ENCODE measurements around the gene RNGTT. TPM values are rescaled to one million over a fixed set of nuclear protein-coding genes. Genes with fewer than 3 reads are reported as not detected.

Gene RNGTT
- total and polyA plus RNA-seq, 10 of the 15 experiments (the other 5 are each of a cell fraction or from before 2014, with no cell fraction given), result 7.7 to 30.4 (median 22.2) TPM

DNA sequence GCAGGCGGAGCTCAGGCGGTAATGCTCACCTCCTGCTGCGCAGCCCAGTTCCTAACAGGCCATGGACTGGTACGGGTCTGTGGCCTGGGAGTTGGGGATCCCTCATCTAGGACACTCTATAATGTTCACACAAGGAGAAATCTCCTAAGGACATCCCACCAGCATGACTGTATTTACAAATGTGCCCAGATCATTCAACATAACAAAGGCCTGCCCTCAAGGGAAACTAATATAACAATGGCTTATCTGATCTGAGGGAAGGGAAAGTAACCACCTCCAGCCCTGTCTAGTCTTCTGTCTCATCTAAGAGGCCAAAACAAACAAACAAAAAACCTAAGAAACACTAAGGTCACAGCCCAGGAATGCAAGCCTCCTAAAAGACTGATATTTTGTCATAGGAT, 232.8 kb downstream of the RNGTT start (continued):
- TF ChIP-seq, protein P1, sequence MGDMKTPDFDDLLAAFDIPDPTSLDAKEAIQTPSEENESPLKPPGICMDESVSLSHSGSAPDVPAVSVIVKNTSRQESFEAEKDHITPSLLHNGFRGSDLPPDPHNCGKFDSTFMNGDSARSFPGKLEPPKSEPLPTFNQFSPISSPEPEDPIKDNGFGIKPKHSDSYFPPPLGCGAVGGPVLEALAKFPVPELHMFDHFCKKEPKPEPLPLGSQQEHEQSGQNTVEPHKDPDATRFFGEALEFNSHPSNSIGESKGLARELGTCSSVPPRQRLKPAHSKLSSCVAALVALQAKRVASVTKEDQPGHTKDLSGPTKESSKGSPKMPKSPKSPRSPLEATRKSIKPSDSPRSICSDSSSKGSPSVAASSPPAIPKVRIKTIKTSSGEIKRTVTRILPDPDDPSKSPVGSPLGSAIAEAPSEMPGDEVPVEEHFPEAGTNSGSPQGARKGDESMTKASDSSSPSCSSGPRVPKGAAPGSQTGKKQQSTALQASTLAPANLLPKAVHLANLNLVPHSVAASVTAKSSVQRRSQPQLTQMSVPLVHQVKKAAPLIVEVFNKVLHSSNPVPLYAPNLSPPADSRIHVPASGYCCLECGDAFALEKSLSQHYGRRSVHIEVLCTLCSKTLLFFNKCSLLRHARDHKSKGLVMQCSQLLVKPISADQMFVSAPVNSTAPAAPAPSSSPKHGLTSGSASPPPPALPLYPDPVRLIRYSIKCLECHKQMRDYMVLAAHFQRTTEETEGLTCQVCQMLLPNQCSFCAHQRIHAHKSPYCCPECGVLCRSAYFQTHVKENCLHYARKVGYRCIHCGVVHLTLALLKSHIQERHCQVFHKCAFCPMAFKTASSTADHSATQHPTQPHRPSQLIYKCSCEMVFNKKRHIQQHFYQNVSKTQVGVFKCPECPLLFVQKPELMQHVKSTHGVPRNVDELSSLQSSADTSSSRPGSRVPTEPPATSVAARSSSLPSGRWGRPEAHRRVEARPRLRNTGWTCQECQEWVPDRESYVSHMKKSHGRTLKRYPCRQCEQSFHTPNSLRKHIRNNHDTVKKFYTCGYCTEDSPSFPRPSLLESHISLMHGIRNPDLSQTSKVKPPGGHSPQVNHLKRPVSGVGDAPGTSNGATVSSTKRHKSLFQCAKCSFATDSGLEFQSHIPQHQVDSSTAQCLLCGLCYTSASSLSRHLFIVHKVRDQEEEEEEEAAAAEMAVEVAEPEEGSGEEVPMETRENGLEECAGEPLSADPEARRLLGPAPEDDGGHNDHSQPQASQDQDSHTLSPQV (IDR thresholded peaks at IDR 0.05), result no peak
- no peak for TF ChIP-seq ZNF384 (IDR thresholded peaks at IDR 0.05; ENCODE audit: borderline replicate concordance, low read depth, low read length)
- TF ChIP-seq NR2F1 (conservative IDR thresholded peaks at IDR 0.05), result no peak
- TF ChIP-seq SIX5 (IDR thresholded peaks at IDR 0.05; ENCODE audit: low read depth, low read length, severe bottlenecking), result no peak
- no peak for TF ChIP-seq EGR1 (IDR thresholded peaks at IDR 0.05; ENCODE audit: borderline replicate concordance in 1 of 2, low read depth in 2 of 2, low read length in 2 of 2)

DNA sequence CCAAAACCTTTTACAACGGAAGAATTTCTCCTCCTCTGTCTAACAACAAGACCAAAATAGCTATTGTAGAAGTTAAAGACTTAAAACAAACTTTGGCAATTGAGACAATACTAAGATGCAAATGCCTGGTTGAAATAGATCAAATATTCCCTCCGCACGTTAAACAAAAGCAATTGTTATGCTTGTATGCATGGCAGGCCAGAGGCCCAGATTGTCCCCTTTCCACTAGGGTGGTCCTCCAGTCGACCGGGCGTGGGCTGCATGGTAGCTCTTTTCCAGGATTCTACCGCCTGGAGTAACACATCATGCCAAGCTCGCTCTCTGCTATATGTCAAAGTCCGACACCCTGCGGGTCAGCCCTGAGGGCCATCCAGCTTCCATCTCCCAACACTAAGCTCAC, 234.7 kb downstream of the RNGTT start:
- Histone ChIP-seq H3K79me2 (ENCODE audit: control insufficient read depth, insufficient read depth, low read length) (no peaks in the 10 kb centered on the region), H3K27me3 (replicated peaks in 1 of 2; ENCODE audit: control insufficient read depth in 2 of 2, insufficient read depth in 2 of 2, low read length in 1 of 2) (no peaks in the 10 kb centered on the region), H2AFZ (ENCODE audit: control insufficient read depth, low read depth, low read length) (no peak overlapping the region), H3K9me3 (replicated peaks; ENCODE audit: control insufficient read depth, insufficient read depth, low read length) (peaks cover 7% of the 10 kb centered on the region), H3K4me1 (ENCODE audit: control insufficient read depth, insufficient read depth, low read length) (no peaks in the 10 kb centered on the region; the same call in 1 of the 2 replicates), H4K20me1 (ENCODE audit: control insufficient read depth, insufficient read depth) (no peaks in the 10 kb centered on the region), H3K4me3 (no peak overlapping the region), H3K27ac (ENCODE audit: control insufficient read depth, insufficient read depth) (no peak overlapping the region), H3K4me2 (ENCODE audit: control insufficient read depth, insufficient read depth) (no peak overlapping the region), H3K36me3 (ENCODE audit: control insufficient read depth in 2 of 2, insufficient read depth in 2 of 2, low read length in 1 of 2) (peaks cover 0 to 1% of the 10 kb centered on the region in 2 experiments; a peak in 2 of 4 replicates), H3K9ac (ENCODE audit: control insufficient read depth, insufficient read depth, low read length) (no peak overlapping the region)
- intact Hi-C loops (cut with micrococcal nuclease; ENCODE audit: unreplicated experiment) (no loop called here), in situ Hi-C loops (cut with MboI) (no loop called here)
- ATAC-seq (no peak), DNase-seq (ENCODE audit: low read depth, low spot score) (no peak), FAIRE-seq (no peak)
- SMC1A ChIA-PET (ENCODE audit: uncharacterized antibody, unreplicated experiment), result interaction anchor here (0.8 to 2.5 kb wide), 8 partner anchors 10 to 78 kb away, joined by 3 to 11 read pairs (median 6); no protein-coding TSS in a partner anchor
- BruUV-seq (replicated peaks), result no TSS peak
- CTCF ChIA-PET, result interaction anchor here (1.3 kb wide), 1 partner anchor 9 kb away, joined by 4 read pairs; no protein-coding TSS in a partner anchor
- WGBS (ENCODE audit: insufficient coverage, insufficient replicate concordance, low lambda C conversion rate, missing lambda C conversion rate), result 89% methylated on average over 10 of the region's 10 CpGs
- RAD21 ChIA-PET (ENCODE audit: unreplicated experiment), result interaction anchor here (1.0 to 3.0 kb wide), 3 partner anchors 24 to 87 kb away, joined by 3 to 10 read pairs (median 5); no protein-coding TSS in a partner anchor
- POLR2A ChIA-PET, result no interaction called here
- TF ChIP-seq BACH1 (IDR thresholded peaks at IDR 0.05; ENCODE audit: borderline replicate concordance) (no peak), MEF2B (IDR thresholded peaks at IDR 0.05; ENCODE audit: partially characterized antibody, poor library complexity, severe bottlenecking) (no peak), NR2C1 (IDR thresholded peaks at IDR 0.05) (no peak), CREM (IDR thresholded peaks at IDR 0.05; ENCODE audit: low read depth) (no peak), NR2C2 (IDR thresholded peaks at IDR 0.05; ENCODE audit: borderline replicate concordance, control insufficient read depth, insufficient read length, low read depth) (no peak)
- TF ChIP-seq, protein P2, sequence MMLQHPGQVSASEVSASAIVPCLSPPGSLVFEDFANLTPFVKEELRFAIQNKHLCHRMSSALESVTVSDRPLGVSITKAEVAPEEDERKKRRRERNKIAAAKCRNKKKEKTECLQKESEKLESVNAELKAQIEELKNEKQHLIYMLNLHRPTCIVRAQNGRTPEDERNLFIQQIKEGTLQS (IDR thresholded peaks at IDR 0.05; ENCODE audit: borderline replicate concordance, extremely low read depth, low read depth, low read length), result no peak
- TF ChIP-seq, protein P3, sequence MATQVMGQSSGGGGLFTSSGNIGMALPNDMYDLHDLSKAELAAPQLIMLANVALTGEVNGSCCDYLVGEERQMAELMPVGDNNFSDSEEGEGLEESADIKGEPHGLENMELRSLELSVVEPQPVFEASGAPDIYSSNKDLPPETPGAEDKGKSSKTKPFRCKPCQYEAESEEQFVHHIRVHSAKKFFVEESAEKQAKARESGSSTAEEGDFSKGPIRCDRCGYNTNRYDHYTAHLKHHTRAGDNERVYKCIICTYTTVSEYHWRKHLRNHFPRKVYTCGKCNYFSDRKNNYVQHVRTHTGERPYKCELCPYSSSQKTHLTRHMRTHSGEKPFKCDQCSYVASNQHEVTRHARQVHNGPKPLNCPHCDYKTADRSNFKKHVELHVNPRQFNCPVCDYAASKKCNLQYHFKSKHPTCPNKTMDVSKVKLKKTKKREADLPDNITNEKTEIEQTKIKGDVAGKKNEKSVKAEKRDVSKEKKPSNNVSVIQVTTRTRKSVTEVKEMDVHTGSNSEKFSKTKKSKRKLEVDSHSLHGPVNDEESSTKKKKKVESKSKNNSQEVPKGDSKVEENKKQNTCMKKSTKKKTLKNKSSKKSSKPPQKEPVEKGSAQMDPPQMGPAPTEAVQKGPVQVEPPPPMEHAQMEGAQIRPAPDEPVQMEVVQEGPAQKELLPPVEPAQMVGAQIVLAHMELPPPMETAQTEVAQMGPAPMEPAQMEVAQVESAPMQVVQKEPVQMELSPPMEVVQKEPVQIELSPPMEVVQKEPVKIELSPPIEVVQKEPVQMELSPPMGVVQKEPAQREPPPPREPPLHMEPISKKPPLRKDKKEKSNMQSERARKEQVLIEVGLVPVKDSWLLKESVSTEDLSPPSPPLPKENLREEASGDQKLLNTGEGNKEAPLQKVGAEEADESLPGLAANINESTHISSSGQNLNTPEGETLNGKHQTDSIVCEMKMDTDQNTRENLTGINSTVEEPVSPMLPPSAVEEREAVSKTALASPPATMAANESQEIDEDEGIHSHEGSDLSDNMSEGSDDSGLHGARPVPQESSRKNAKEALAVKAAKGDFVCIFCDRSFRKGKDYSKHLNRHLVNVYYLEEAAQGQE (IDR thresholded peaks at IDR 0.05; ENCODE audit: low read depth, low read length), result no peak
- TF ChIP-seq, protein P4, sequence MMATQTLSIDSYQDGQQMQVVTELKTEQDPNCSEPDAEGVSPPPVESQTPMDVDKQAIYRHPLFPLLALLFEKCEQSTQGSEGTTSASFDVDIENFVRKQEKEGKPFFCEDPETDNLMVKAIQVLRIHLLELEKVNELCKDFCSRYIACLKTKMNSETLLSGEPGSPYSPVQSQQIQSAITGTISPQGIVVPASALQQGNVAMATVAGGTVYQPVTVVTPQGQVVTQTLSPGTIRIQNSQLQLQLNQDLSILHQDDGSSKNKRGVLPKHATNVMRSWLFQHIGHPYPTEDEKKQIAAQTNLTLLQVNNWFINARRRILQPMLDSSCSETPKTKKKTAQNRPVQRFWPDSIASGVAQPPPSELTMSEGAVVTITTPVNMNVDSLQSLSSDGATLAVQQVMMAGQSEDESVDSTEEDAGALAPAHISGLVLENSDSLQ (IDR thresholded peaks at IDR 0.05), result no peak
